HG02870 (cell line): ENCODE results near the gene FAM32A.

ENCODE experiments used
- ATAC-seq: cut with Tn5 transposase; IDR thresholded peaks from one replicate; pipeline ENCODE4 v1.9.1; 2021; ENCODE audit warnings: mild to moderate bottlenecking, moderate library complexity; ENCODE audit not compliant: unreplicated experiment

Gene FAM32A

GRCh38 chr19:16218851-16219250 is 33.6 kb downstream of the FAM32A start:
- no peak for ATAC-seq

GRCh38 chr19:16222806-16223205 is 37.6 kb downstream of the FAM32A start:
- ATAC-seq: no peak

GRCh38 chr19:16223746-16224145 is 38.5 kb downstream of the FAM32A start:
- ATAC-seq: no peak

- no peak for ATAC-seq
Measured at GRCh38 chr19:16224293-16225045, 39.3 kb downstream of the FAM32A start.

GRCh38 chr19:16225279-16226183 is 40.3 kb downstream of the FAM32A start:
- ATAC-seq: no peak

- no peak for ATAC-seq
Measured at GRCh38 chr19:16226184-16226591, 41.0 kb downstream of the FAM32A start.

- no peak for ATAC-seq
Measured at GRCh38 chr19:16226878-16227836, 41.9 kb downstream of the FAM32A start.

- no peak for ATAC-seq
Measured at GRCh38 chr19:16227837-16228636, 42.8 kb downstream of the FAM32A start.

- no peak for ATAC-seq
Measured at GRCh38 chr19:16228637-16229321, 43.6 kb downstream of the FAM32A start.

GRCh38 chr19:16229322-16229641 is 44.1 kb downstream of the FAM32A start:
- no peak for ATAC-seq

- ATAC-seq: no peak
Measured at GRCh38 chr19:16232127-16232526, 46.9 kb downstream of the FAM32A start.

- ATAC-seq: no peak
Measured at GRCh38 chr19:16232568-16232967, 47.4 kb downstream of the FAM32A start.

- ATAC-seq: no peak
Measured at GRCh38 chr19:16233081-16233776, 48.0 kb downstream of the FAM32A start.

- no peak for ATAC-seq
Measured at GRCh38 chr19:16233836-16234551, 48.8 kb downstream of the FAM32A start.

GRCh38 chr19:16234552-16235445 is 49.6 kb downstream of the FAM32A start:
- no peak for ATAC-seq

GRCh38 chr19:16235811-16236652 is 50.8 kb downstream of the FAM32A start:
- ATAC-seq: no peak
